NCI-H2171 treated with DMSO at 0.1 percent for 48 hours (cell line): ENCODE results near the gene TRAF6.

Experiments used
- DNase-seq: peaks from one replicate; lab custom pipeline; 2025; lab: John Stamatoyannopoulos, UW

TRAF6 gene

GRCh38 chr11:36458129-36458915 lies 51.8 kb downstream of the TRAF6 start:
- no peak for DNase-seq

- no peak for DNase-seq
Measured at GRCh38 chr11:36456156-36456555, 53.9 kb downstream of the TRAF6 start.

- peak; percentile 34 for DNase-seq
Measured at GRCh38 chr11:36455658-36456111, 54.4 kb downstream of the TRAF6 start.

- DNase-seq, result no peak
Measured at GRCh38 chr11:36454941-36455631, 55.0 kb downstream of the TRAF6 start.

- no peak for DNase-seq
Measured at GRCh38 chr11:36454551-36454940, 55.5 kb downstream of the TRAF6 start.

- DNase-seq, result no peak
Measured at GRCh38 chr11:36453678-36454077, 56.4 kb downstream of the TRAF6 start.

GRCh38 chr11:36452961-36453360 lies 57.1 kb downstream of the TRAF6 start:
- no peak for DNase-seq

- no peak for DNase-seq
Measured at GRCh38 chr11:36452236-36452940, 57.7 kb downstream of the TRAF6 start.

- DNase-seq, result no peak
Measured at GRCh38 chr11:36451681-36452080, 58.4 kb downstream of the TRAF6 start.

- DNase-seq, result no peak
Measured at GRCh38 chr11:36451045-36451444, 59.0 kb downstream of the TRAF6 start.

GRCh38 chr11:36450110-36450572 lies 59.9 kb downstream of the TRAF6 start:
- no peak for DNase-seq

- no peak for DNase-seq
Measured at GRCh38 chr11:36449561-36450096, 60.4 kb downstream of the TRAF6 start.

GRCh38 chr11:36447947-36448346 lies 62.1 kb downstream of the TRAF6 start:
- DNase-seq, result peak; percentile 43

GRCh38 chr11:36447514-36447913 lies 62.6 kb downstream of the TRAF6 start:
- no peak for DNase-seq

GRCh38 chr11:36446135-36446534 lies 63.9 kb downstream of the TRAF6 start:
- DNase-seq, result no peak

GRCh38 chr11:36443661-36444060 lies 66.4 kb downstream of the TRAF6 start:
- no peak for DNase-seq

GRCh38 chr11:36441610-36442208 lies 68.4 kb downstream of the TRAF6 start:
- no peak for DNase-seq

- DNase-seq, result no peak
Measured at GRCh38 chr11:36438126-36438525, 71.9 kb downstream of the TRAF6 start.

- no peak for DNase-seq
Measured at GRCh38 chr11:36437413-36437812, 72.7 kb downstream of the TRAF6 start.
